Limb (tissue), 2 donors: ENCODE data around the gene SLC35F3.

Source experiments
- DNase-seq, 2 donors: peaks; one replicate each; pipeline ENCODE4 v3.0.0-alpha.2; 2016; ENCODE audit errors: extremely low spot score in 2 of 2

SLC35F3 gene

GRCh38 chr1:234022302-234022701, 117.8 kb downstream of the SLC35F3 start:
- DNase-seq, result no peak

- DNase-seq, result no peak
Observed at GRCh38 chr1:234039603-234040002, 135.1 kb downstream of the SLC35F3 start.

GRCh38 chr1:234040446-234041317, 136.2 kb downstream of the SLC35F3 start:
- no peak for DNase-seq

GRCh38 chr1:234044079-234044478, 139.6 kb downstream of the SLC35F3 start:
- no peak for DNase-seq

- no peak for DNase-seq
Observed at GRCh38 chr1:234047123-234047522, 142.6 kb downstream of the SLC35F3 start.

DNA sequence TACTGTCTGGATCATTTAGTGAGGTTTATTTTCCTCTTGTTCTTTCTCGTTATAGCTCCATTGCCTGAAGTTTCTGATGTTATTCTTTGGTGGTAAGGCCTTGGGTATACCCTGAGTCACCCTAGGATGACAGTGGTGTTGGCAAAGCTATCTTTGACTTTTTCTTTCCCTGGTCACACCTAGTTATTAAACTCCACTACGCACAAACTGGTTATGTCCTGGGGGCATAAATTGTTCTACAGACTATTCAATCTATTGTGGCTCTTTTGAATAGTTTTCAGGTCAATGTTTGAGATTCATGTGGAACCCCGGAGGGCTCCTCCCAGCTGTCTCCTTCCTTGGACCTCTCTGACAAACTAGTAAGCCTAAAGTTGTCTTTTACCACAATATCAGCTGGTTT, 157.7 kb downstream of the SLC35F3 start:
- no peak for DNase-seq

DNA sequence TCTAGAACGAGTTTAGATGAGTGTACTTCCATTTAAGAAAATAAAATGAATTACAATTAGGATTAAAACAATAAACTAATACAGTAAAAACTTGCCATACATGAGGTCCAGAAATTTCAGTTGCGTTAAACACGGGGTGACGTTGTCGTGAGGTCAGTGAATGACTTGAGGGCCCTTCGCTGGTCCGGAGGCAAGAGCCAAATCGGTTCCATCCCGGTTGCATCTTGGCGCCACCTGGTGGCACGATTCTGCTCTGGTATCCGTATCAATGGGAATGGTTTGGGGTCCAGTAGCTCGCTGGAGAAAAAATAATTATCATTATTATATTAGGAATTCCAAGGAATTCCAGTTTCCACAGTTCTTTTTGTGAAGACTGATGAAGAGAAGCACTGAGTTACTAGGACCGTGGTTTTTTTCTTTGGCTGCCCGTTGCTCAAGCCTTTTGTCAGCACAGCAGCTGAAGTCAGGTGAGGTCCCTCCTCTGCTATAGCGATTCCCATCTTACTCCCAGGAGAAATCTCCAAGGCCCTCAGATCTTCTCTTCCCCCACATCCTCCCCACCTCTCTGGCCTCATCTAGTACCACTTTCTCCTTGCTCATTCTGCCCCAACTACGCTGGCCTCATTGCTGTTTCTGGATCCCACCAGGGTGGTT, 161.4 kb downstream of the SLC35F3 start:
- DNase-seq, result peak; percentile 14 to 81

- no peak for DNase-seq
Observed at GRCh38 chr1:234067581-234068337, 163.3 kb downstream of the SLC35F3 start.

DNA sequence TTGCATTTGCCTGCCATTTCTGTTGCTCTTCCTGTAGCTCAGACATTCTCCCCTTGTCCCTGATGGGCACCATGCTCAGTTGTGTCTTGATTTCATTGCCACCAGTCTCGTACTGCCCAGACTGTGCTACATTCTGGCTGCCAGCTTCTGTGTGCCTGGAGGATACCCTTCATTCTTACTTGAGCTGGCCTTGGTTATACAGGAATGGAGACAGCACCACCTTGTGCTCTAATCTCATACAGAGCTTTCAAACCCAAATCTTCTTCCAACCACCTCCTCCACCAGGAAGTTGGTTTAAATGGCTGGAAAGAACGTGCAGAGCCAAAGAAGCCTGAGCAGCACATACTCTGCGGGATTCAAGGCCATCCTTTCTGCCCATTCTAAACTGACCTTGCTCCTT, 165.3 kb downstream of the SLC35F3 start:
- no peak for DNase-seq

- no peak for DNase-seq
Observed at GRCh38 chr1:234072793-234073192, 168.3 kb downstream of the SLC35F3 start.

DNA sequence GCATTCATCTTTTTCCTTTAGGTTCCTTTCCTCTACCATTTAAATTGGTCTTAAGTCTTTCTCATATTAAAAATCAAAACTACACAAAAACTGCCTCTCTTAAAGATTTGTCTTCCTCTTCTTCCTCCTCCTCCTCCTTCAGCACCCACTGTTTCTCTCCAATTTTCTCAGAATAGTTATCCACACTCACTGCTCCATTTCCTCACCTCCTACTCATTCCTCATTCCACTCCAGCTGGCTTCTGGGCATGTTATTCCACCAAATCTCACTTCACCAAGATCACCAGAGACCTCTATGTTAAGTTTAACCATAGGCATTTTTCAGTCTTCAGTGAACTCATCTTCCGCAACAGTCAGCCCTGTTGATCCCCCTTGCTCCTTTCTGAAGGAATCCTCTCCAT, 173.7 kb downstream of the SLC35F3 start:
- DNase-seq, result no peak

DNA sequence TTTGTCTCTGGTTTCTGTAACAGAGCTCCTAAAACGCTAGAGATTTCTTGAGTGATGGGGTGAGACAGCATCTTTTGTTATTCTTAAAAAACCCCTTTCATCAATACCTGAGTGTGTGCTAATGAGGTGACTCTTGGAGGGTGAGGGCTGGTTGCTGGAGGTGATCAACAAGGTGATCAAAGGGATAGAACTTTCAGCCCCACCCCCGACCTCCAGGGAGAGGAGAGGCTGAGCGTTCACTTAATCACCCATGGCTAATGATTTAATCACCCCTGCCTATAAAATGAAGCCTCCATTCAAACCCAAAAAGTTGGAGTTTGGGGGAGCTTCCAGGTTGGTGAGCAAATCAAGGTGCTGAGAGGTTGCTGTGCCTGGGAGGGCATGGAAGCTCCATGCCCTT, 175.4 kb downstream of the SLC35F3 start:
- no peak for DNase-seq

DNA sequence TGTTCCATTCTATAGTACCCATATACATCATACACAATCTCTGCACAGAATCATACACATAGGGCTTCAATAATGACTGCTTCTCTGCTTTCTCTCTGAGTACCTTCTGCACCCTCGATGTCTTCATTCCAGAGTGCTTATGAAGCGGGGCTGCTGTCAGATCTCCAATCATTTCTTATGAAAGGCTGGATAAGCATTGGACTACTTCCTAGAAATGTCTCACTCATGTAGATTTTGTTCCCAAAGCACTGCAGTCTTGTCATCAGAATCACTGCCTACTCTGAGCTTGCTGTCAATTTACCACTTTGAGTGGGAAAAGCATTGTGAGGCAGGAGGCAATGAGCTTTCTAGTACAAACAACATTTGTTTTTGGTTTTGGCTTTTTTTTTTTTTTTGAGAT, 179.0 kb downstream of the SLC35F3 start:
- no peak for DNase-seq

DNA sequence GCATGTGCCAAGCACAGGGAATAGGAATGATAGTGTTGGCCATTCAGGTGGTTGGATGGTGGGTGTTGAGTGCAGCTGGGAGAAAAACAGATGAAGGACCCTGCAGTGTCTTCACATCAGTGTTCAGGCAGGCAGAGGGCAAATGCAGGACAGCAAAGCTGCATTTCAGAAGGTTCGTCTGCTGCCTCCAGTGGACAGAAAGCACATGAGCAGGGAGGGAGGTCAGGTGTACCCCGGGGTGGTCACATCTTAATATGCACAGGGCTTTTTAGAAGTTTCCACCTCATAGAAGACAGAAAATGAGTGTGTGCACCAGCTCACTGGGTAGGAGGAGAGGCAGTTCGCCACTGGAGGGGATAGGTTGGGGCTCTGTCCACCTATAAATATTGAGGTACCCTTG, 184.9 kb downstream of the SLC35F3 start:
- DNase-seq, result no peak

DNA sequence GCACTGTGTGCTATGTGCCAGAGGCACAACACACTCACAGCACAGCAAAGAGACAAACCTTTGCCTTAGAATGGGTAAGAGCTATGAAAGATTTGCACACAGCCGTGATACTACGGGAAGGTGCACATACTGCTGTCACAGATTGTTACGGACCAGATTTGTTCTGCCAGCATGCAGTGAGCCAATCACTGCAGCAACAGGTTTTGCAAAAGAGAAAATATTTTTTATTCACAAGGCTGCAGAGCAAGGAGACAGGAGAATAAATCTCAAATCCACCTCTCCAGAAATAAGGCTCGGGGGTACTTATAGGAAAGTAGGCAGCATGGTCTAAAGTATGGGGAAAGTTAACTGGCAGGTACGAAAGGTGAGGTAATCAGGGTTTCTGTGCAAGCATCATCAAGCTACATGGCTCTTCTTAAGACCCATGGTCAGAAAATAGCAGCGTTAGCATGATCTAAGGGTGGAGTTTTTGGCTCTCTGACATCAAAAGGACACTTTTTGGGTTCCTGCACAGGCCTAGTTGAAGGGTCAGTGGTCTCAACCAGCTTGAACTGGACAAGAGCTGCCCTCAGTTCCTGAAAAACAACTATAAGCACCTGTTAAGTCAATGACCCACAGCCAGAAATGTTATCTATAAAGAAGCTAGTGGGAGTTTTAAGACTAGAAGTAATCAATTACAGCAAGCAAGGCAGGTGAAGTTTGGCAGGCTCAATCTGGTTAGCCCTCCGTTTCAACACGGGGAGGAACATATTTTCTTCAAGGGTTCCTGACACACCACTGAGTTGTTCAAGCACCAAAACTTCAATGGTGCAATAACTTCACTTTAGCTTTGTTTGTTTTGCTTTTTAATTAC, 186.0 kb downstream of the SLC35F3 start:
- no peak for DNase-seq

GRCh38 chr1:234091065-234091401, 186.6 kb downstream of the SLC35F3 start:
- DNase-seq, result no peak

DNA sequence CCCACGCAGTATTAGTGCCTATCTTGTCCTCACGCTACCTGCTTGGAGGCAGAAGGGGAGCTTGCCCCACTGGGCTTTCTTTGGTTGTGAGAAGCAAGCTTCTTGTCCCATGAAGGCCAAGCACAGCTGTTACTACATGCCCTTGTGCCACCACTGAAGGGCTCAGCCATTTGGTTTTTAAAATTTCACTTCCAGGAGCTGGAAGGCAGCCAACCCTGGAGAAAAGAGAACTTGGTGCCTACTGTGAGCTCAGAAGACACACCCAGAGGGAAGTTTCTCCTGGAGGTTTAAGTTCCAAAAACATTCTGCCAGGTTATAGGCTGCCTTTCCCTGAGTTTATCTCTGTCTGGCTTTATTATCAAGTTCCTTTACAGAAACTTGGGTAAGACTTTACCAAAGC, 187.4 kb downstream of the SLC35F3 start:
- DNase-seq, result no peak

DNA sequence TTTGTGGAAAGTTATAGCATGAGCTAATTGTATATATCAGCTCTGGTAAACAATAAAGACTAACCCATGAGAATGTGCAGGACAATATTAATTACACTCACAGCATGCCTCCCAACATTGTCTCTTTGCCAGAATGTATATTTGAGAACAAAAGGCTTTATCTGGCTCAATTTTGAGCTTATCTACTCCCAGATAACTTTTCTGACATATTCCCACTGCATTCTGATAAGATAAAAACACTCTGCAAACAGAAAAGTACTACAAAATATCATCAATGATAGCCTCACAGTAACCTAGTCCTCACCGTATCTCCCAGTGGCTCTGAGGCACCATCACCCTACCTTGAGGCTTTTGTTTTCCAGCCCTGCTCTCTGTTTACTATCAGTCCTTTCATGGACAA, 188.6 kb downstream of the SLC35F3 start:
- no peak for DNase-seq

- peak; percentile 38 to 60 for DNase-seq
Observed at GRCh38 chr1:234093741-234094140, 189.3 kb downstream of the SLC35F3 start.

GRCh38 chr1:234094172-234094571, 189.7 kb downstream of the SLC35F3 start:
- peak in 1 of 2 donors; percentile 49 for DNase-seq

DNA sequence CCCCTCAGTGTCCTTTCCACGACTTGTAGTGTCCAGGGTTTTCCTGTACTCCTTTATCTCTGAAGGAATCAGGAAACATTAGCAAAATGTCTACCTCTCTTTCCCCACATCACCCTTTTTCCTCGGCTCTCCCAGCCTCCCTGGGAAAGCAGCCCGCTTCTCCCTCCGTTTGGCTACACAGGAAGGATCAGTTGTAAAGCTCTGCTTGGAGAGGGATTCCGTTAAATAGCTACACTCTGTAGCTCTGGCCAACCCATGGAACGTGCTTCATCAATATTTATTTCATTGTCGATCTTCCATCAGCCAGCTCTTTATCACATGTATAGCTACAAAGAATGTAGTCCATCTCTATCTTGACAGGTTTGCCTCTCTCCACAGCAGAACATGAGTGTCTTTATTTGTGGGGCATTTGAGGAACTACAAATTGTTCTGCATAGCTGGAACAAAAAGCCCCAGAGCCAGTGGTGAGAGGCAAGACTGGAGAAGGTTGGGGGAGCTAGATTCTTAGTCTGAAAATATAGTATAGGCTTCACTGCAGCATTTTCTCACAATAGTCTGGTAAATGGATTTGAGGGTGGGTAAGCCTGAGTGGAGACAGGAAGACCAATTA, 191.8 kb downstream of the SLC35F3 start:
- DNase-seq, result no peak
